GM19193 (cell line): ENCODE data around the gene LRPPRC.

Source experiments
- POLR2A ChIP-seq: IDR thresholded peaks from 4 replicates; pipeline ENCODE4 v1.6.1; 2011; ENCODE audit not compliant: insufficient read depth, insufficient read length; ENCODE audit errors: extremely low read depth

Gene LRPPRC

GRCh38 chr2:43837831-43838559 is 157.8 kb downstream of the LRPPRC start:
- no peak for TF ChIP-seq POLR2A

- TF ChIP-seq POLR2A, result no peak
These were observed 158.8 kb downstream of the LRPPRC start for GRCh38 chr2:43837033-43837432.
